NCI-H82 (cell line): ENCODE results near the gene GCAT.
"Not testable (repeated sequence)": the region's sequence is repeated elsewhere in the genome, so short reads cannot be mapped to it uniquely, and the experiment has no call there.

Experiments used
- DNase-seq: peaks from one replicate; lab custom pipeline; 2025; lab: John Stamatoyannopoulos, UW

The GCAT gene

GRCh38 chr22:37782340-37783168 is 25.2 kb upstream of the GCAT start:
- DNase-seq: no peak

GRCh38 chr22:37784829-37785495 is 22.8 kb upstream of the GCAT start:
- peak; percentile 11 for DNase-seq

GRCh38 chr22:37790234-37790633 is 17.5 kb upstream of the GCAT start:
- no peak for DNase-seq

DNA sequence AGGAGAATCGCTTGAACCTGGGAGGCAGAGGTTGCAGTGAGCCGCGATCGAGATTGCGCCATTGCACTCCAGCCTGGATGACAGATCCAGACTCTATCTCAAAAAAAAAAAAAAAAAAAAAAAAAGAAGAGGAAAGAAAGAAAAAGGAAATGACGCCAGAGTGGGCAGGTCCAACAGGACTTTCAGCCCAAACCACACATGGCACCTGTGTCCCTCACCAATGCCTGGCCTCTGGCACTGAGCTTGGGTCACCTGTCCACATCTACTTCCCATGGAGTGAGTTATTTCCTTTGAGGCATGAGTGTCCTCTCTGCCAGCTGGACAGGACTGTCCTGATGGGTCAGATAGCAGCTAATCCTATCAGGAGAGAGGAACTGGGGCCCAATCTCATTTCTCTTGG is 15.2 kb upstream of the GCAT start:
- no peak for DNase-seq

DNA sequence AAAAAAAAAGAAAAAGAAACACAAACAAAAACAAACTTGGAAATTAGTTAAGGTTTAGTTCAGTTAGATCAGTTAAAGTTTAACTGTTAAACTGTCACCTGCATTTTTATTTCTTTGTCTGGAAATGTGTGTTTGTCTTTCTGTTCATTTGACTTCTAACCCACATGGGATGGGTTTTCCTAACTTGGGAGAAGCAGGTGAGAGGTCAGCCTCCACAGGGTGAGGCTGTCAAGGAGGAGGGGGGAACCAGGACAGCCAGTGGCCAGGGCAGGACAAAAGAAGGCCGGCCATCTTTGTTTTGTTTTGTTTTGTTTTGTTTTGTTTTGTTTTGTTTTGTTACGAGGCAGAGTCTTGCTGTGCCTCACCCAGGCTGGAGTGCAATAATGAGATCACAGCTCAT is 13.4 kb upstream of the GCAT start:
- DNase-seq: no peak

- DNase-seq: no peak
Measured at GRCh38 chr22:37796079-37796478, 11.7 kb upstream of the GCAT start.

DNA sequence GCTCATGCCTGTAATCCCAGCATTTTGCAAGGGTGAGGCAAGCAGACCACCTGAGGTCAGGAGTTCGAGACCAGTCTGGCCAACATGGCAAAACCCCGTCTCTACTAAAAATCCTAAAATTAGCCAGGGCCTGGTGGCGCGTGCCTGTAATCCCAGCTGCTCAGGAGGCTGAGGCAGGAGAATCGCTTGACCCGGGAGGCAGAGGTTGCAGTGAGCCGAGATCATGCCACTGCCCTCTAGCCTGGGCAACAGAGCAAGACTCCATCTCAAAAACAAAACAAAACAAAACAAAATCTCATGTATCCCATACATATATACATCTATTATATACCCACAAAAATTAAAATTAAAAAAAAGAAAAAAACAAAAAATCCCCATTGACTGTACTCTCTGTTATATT is 10.5 kb upstream of the GCAT start:
- DNase-seq: not testable (repeated sequence)

DNA sequence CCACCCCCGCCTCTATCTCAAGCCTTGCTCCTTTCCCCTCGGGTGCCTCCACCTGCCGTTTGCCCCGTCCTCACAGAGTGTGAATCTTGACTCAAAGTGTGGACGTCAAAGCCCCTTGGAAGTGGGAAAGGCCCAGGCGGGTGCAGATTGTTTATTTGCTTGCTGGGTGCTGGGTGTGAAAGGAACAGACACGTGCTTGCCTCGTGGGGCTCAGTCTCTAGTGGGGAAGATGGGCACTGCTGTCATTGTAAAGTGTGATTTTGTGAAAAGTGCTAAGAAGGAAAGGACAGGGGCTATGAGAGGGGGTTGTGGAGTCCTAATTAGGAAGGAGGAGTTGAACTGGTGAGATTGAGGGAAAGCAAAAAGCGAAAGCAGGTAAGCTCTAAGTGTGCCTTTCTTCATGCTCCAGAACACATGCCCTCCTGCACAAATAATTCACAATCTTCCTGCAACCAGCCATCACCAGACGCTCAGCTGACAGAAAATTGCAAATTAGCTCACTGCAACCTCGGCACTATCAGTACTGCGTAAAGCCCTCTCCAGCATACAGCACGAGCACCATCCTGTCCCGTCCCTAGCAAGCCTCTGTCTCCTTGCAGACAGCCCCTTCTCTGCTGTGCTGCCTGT is 9.7 kb upstream of the GCAT start:
- DNase-seq: no peak

DNA sequence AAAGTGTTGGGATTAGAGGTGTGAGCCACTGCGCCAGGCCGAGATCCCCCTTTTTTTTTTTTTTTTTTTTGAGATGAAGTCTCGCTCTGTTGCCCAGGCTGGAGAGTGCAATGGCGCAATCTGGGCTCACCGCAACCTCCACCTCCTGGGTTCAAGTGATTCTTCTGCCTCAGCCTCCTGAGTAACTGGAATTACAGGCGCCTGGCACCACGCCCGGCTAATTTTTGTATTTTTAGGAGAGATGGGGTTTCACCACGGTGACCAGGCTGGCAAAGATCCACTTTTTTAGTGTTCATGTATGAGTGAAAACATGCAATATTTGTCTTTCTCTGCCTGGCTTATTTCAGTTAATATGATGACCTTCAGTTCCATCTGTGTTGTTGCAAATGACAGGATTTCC is 7.8 kb upstream of the GCAT start:
- not testable (repeated sequence) for DNase-seq

- DNase-seq: peak; percentile 79
Measured at GRCh38 chr22:37801946-37802309, 5.8 kb upstream of the GCAT start.

DNA sequence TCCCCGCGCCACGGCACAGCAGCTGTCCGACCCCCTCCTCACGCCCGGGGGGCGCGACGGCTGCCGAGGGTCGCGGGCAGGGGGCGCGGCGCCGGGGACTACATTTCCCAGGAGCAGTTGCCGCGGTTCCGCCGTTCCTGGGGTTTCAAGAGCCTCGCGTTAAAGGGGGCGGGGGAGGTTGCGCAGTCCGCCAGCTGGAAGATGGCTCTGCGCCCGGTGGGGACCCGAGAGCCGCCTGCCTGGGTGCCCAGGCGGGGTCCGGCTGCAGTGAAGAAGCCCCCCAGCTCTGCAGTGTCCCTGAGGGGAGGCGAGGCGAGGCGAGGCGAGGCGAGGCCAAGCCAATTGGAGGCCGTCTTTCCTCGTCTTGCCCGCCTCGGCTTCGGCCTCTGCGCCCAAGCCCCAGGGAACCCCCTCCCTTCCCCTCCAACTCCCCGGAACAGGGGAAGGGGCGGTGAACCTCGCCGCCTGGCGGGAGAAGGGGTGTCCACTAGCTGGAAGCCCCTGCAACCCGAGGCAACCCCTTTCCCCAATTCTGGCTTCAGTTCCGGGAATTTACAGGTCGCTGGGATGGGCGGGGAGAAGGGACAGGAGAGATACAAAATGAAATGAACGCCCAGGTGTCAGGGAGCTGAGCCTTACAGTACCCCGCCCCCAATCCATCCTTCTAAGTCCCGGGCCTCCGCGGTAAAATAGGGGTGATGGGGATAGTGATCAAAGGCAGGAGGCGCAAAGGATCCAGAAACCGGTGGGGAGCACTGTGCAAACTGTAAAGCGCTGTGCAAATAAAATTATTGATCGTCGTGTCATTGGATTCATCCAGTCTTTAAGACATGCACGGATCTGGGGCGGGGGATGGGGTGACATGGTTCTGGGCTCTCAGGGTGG is 5.2 kb upstream of the GCAT start:
- DNase-seq: peak; percentile 84

DNA sequence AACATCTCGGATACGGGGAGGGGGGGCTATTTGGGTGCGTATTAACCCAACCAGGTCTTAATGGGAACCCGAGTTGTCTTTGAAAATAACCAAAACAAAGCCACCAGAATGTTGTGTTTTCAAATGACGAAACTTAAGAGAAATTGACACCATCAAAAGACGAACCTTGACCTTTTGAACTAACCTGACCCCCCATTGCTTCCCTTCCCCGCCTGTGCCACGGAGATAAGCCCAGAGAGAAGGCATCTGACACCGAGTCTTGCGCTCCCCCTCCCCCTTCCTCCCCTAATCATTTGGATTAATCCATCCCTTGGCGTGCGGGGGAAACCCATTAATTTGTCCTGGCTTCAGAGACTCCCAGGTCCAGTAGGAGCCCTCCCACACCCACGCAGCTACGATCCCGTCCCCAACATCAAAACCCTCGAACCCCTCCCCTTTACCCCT is 4.5 kb upstream of the GCAT start:
- DNase-seq: peak; percentile 85

GRCh38 chr22:37803639-37804351 is 3.9 kb upstream of the GCAT start:
- no peak for DNase-seq

DNA sequence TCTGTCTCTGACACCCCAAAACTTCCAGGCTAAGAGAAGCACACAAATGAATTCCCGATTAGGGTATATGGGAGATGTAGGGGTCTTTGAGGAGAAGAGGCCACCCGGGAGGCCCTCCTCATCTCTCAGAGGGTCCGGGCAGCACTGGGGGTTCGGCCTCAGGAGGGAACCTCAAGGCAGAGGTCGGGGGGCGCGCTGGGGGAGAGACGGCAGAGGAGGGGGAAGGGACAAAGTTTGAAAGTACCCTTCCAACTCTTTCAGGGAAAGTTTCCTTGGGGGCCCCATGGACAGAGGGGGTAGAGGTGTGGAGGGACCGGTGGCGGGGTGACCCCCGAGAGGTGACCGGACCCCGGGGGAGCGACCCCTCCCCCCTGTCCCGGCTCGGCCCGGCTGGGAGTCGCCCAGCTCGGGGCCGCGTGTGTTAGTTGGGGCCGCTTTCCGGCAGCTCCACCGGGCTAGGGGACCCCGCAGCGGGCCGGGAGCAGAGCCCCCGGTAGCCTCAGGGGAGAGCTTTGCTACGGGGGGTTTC is 3.3 kb upstream of the GCAT start:
- no peak for DNase-seq

DNA sequence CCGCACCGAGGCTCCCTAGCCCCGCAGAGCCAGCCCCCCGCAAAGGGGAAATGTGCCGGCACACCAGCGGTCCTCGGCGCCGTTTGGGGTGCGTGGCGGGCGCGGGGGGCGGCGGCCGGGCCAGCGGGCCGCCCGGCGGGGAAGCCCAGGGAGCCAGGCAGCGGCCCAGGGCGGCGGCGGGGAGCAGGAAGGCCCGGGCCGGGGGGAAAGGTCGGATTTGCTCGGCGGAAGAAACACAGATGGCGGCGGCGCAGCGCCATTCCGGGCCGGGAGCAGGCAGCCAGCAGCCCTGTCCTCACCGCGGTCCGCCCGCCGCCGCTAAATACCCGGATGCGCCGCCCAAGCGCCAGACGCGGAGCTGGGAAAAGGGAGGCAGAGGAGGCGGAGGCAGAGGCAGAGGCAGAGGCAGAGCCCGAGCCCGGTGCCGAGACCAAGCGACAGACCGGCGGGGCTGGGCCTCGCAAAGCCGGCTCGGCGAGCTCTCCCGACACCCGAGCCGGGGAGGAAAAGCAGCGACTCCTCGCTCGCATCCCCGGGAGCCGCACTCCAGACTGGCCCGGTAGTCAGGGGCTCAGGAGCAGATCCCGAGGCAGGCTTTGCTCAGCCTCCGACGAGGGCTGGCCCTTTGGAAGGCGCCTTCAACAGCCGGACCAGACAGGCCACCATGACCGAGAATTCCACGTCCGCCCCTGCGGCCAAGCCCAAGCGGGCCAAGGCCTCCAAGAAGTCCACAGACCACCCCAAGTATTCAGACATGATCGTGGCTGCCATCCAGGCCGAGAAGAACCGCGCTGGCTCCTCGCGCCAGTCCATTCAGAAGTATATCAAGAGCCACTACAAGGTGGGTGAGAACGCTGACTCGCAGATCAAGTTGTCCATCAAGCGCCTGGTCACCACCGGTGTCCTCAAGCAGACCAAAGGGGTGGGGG is 2.6 kb upstream of the GCAT start:
- peak; percentile 85 for DNase-seq

GRCh38 chr22:37805810-37806277 is 1.9 kb upstream of the GCAT start:
- no peak for DNase-seq

GRCh38 chr22:37806409-37807333 is 1.1 kb upstream of the GCAT start:
- DNase-seq: peak; percentile 47

- no peak for DNase-seq
Measured at GRCh38 chr22:37808294-37808657, 542 bp downstream of the GCAT start.
